A673 (cell line): ENCODE data around the gene SMU1.
"Not testable (repeated sequence)": the region's sequence is repeated elsewhere in the genome, so short reads cannot be mapped to it uniquely, and the experiment has no call there.

ENCODE experiments used
- EZH2 ChIP-seq: fragments of 200-600 bp; sonication (generic); IDR thresholded peaks from 2 replicates; pipeline ENCODE4 v1.6.1; 2017; ENCODE audit warnings: borderline replicate concordance, low read depth, mild to moderate bottlenecking, mixed read lengths, antibody characterized with exemption, low read length; ENCODE audit not compliant: poor library complexity, severe bottlenecking
- TF ChIP-seq, protein P1 (sequence below): fragments of 300-800, 200-600 bp; sonication (generic); conservative IDR thresholded peaks from 2 replicates; pipeline ENCODE4 v1.5.1; 2017; ENCODE audit warnings: low read depth, mild to moderate bottlenecking, antibody characterized with exemption, low read length, moderate library complexity, mixed read lengths

DNA sequence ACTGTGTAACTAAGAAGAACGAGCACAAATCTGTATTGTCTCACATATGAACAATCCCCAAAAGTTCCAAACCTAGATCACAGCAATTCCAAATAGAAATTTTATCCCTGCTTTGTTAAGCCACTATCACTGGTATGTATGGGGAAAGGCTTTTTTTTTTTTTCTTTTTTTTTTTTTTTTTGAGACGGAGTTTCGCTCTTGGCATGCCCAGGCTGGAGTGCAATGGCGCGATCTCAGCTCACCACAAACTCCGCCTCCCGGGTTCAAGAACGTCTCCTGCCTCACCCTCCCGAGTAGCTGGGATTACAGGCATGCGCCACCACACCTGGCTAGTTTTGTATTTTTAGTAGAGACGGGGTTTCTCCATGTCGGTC lies 75.8 kb downstream of the SMU1 start:
- TF ChIP-seq, protein P1, sequence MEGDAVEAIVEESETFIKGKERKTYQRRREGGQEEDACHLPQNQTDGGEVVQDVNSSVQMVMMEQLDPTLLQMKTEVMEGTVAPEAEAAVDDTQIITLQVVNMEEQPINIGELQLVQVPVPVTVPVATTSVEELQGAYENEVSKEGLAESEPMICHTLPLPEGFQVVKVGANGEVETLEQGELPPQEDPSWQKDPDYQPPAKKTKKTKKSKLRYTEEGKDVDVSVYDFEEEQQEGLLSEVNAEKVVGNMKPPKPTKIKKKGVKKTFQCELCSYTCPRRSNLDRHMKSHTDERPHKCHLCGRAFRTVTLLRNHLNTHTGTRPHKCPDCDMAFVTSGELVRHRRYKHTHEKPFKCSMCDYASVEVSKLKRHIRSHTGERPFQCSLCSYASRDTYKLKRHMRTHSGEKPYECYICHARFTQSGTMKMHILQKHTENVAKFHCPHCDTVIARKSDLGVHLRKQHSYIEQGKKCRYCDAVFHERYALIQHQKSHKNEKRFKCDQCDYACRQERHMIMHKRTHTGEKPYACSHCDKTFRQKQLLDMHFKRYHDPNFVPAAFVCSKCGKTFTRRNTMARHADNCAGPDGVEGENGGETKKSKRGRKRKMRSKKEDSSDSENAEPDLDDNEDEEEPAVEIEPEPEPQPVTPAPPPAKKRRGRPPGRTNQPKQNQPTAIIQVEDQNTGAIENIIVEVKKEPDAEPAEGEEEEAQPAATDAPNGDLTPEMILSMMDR, result not testable (repeated sequence)
- not testable (repeated sequence) for TF ChIP-seq EZH2
